Activated CD4-positive, alpha-beta memory T cell treated with anti-CD3 and anti-CD28 coated beads for 36 hours (primary cell): ENCODE data around the gene MAPK4. TPM values are rescaled to one million over a fixed set of nuclear protein-coding genes. Genes with fewer than 3 reads are reported as not detected.
"Not testable (repeated sequence)": the region's sequence is repeated elsewhere in the genome, so short reads cannot be mapped to it uniquely, and the experiment has no call there.

Experiments used
- CTCF ChIA-PET: fragments of 350-600 bp; sonication (Branson Sonifier 250); formaldehyde crosslinking; loops from one replicate; lab custom pipeline; 2021; ENCODE audit warnings: antibody characterized with exemption, inconsistent platforms; lab: Charles Lee
- POLR2A ChIA-PET: fragments of 350-600 bp; sonication (Branson Sonifier 250); formaldehyde crosslinking; loops from one replicate; lab custom pipeline; 2021; ENCODE audit warnings: antibody characterized with exemption; lab: Charles Lee
- DNase-seq: peaks from one replicate; pipeline ENCODE4 v3.0.0-alpha.2; 2020
- H3K27ac Mint-ChIP-seq: one replicate; pipeline ENCODE4 v1.8.0; 2021; ENCODE audit warnings: mixed read lengths
- H3K27me3 Mint-ChIP-seq: one replicate; pipeline ENCODE4 v1.8.0; 2021; ENCODE audit warnings: mixed read lengths
- H3K36me3 Mint-ChIP-seq: one replicate; pipeline ENCODE4 v1.8.0; 2021; ENCODE audit warnings: mixed read lengths
- H3K4me1 Mint-ChIP-seq: one replicate; pipeline ENCODE4 v1.8.0; 2021; ENCODE audit warnings: low read depth, mixed read lengths
- H3K4me3 Mint-ChIP-seq: one replicate; pipeline ENCODE4 v1.8.0; 2021; ENCODE audit warnings: mild to moderate bottlenecking, mixed read lengths
- H3K9me3 Mint-ChIP-seq: one replicate; pipeline ENCODE4 v1.8.0; 2021; ENCODE audit warnings: mixed read lengths
- intact Hi-C: fragments of 100-400 bp; cut with micrococcal nuclease; formaldehyde crosslinking; loops from one replicate; pipeline ENCODE4 v1.15.1; 2023
- total RNA-seq, 2 experiments: library from RNA; stranded (reverse); gene quantifications; one replicate each; pipeline ENCODE4 v1.2.3, GENCODE V29; 2021

Gene MAPK4
- total RNA-seq, 2 experiments from 2014 or later: not detected

GRCh38 chr18:50706651-50707050, 146.8 kb downstream of the MAPK4 start:
- no peaks in the 10 kb centered on the region for H3K4me1 Mint-ChIP-seq
- intact Hi-C loops: no loop called here
- ChIA-PET CTCF (no interaction called here), POLR2A (no interaction called here)
- no peak overlapping the region for H3K27ac Mint-ChIP-seq
- no peak overlapping the region for H3K4me3 Mint-ChIP-seq
- DNase-seq: no peak
- H3K9me3 Mint-ChIP-seq: no peaks in the 10 kb centered on the region
- no peaks in the 10 kb centered on the region for H3K36me3 Mint-ChIP-seq
- no peaks in the 10 kb centered on the region for H3K27me3 Mint-ChIP-seq

GRCh38 chr18:50707297-50707696, 147.4 kb downstream of the MAPK4 start:
- intact Hi-C loops, DNase-seq, H3K9me3 Mint-ChIP-seq, H3K27ac Mint-ChIP-seq, H3K36me3 Mint-ChIP-seq, H3K27me3 Mint-ChIP-seq, H3K4me3 Mint-ChIP-seq, CTCF ChIA-PET, POLR2A ChIA-PET, H3K4me1 Mint-ChIP-seq: not testable (repeated sequence)

GRCh38 chr18:50707855-50708469, 148.1 kb downstream of the MAPK4 start:
- ChIA-PET POLR2A (no interaction called here), CTCF (no interaction called here)
- intact Hi-C loops: no loop called here
- no peaks in the 10 kb centered on the region for H3K36me3 Mint-ChIP-seq
- H3K4me3 Mint-ChIP-seq: no peak overlapping the region
- no peaks in the 10 kb centered on the region for H3K27me3 Mint-ChIP-seq
- DNase-seq: no peak
- no peaks in the 10 kb centered on the region for H3K9me3 Mint-ChIP-seq
- H3K4me1 Mint-ChIP-seq: no peaks in the 10 kb centered on the region
- H3K27ac Mint-ChIP-seq: no peak overlapping the region

- intact Hi-C loops: no loop called here
- no peak overlapping the region for H3K4me3 Mint-ChIP-seq
- no peak overlapping the region for H3K27ac Mint-ChIP-seq
- POLR2A ChIA-PET: no interaction called here
- no peaks in the 10 kb centered on the region for H3K27me3 Mint-ChIP-seq
- no peaks in the 10 kb centered on the region for H3K36me3 Mint-ChIP-seq
- H3K4me1 Mint-ChIP-seq: no peaks in the 10 kb centered on the region
- no peak for DNase-seq
- CTCF ChIA-PET: no interaction called here
- H3K9me3 Mint-ChIP-seq: no peaks in the 10 kb centered on the region
Observed at GRCh38 chr18:50709193-50709592, 149.3 kb downstream of the MAPK4 start.

GRCh38 chr18:50711386-50711785, 151.5 kb downstream of the MAPK4 start:
- H3K4me1 Mint-ChIP-seq: no peaks in the 10 kb centered on the region
- peaks cover 6% of the 10 kb centered on the region for H3K9me3 Mint-ChIP-seq
- H3K36me3 Mint-ChIP-seq: no peaks in the 10 kb centered on the region
- ChIA-PET POLR2A (no interaction called here), CTCF (interaction anchor here (0.6 kb wide), 1 partner anchor 398 kb away, joined by 4 read pairs; no protein-coding TSS in a partner anchor)
- intact Hi-C loops: no loop called here
- no peak overlapping the region for H3K4me3 Mint-ChIP-seq
- DNase-seq: no peak
- no peak overlapping the region for H3K27ac Mint-ChIP-seq
- no peaks in the 10 kb centered on the region for H3K27me3 Mint-ChIP-seq

GRCh38 chr18:50715919-50716318, 156.0 kb downstream of the MAPK4 start:
- ChIA-PET CTCF (no interaction called here), POLR2A (no interaction called here)
- Mint-ChIP-seq H3K4me3 (no peak overlapping the region), H3K27ac (no peak overlapping the region), H3K27me3 (peaks cover 1% of the 10 kb centered on the region), H3K4me1 (no peaks in the 10 kb centered on the region), H3K9me3 (peaks cover 6% of the 10 kb centered on the region), H3K36me3 (no peaks in the 10 kb centered on the region)
- no peak for DNase-seq
- intact Hi-C loops: no loop called here

GRCh38 chr18:50716902-50717301, 157.0 kb downstream of the MAPK4 start:
- peaks cover 6% of the 10 kb centered on the region for H3K9me3 Mint-ChIP-seq
- intact Hi-C loops: no loop called here
- H3K4me3 Mint-ChIP-seq: no peak overlapping the region
- POLR2A ChIA-PET: no interaction called here
- no peak overlapping the region for H3K27ac Mint-ChIP-seq
- CTCF ChIA-PET: no interaction called here
- peaks cover 1% of the 10 kb centered on the region for H3K27me3 Mint-ChIP-seq
- no peak for DNase-seq
- H3K36me3 Mint-ChIP-seq: no peaks in the 10 kb centered on the region
- no peaks in the 10 kb centered on the region for H3K4me1 Mint-ChIP-seq

GRCh38 chr18:50717563-50717962, 157.7 kb downstream of the MAPK4 start:
- Mint-ChIP-seq H3K4me3 (no peak overlapping the region), H3K27me3 (peaks cover 1% of the 10 kb centered on the region), H3K27ac (no peak overlapping the region), H3K9me3 (peaks cover 6% of the 10 kb centered on the region), H3K4me1 (no peaks in the 10 kb centered on the region), H3K36me3 (no peaks in the 10 kb centered on the region)
- DNase-seq: no peak
- CTCF ChIA-PET: no interaction called here
- intact Hi-C loops: no loop called here
- POLR2A ChIA-PET: no interaction called here

- H3K27me3 Mint-ChIP-seq: peaks cover 1% of the 10 kb centered on the region
- CTCF ChIA-PET: no interaction called here
- no peak overlapping the region for H3K27ac Mint-ChIP-seq
- H3K9me3 Mint-ChIP-seq: peaks cover 6% of the 10 kb centered on the region
- intact Hi-C loops: no loop called here
- H3K4me1 Mint-ChIP-seq: no peaks in the 10 kb centered on the region
- no peak overlapping the region for H3K4me3 Mint-ChIP-seq
- DNase-seq: no peak
- POLR2A ChIA-PET: no interaction called here
- no peaks in the 10 kb centered on the region for H3K36me3 Mint-ChIP-seq
Observed at GRCh38 chr18:50719471-50720324, 159.8 kb downstream of the MAPK4 start.

GRCh38 chr18:50720325-50720674, 160.4 kb downstream of the MAPK4 start:
- intact Hi-C loops: no loop called here
- Mint-ChIP-seq H3K4me3 (no peak overlapping the region), H3K9me3 (peaks cover 6% of the 10 kb centered on the region), H3K27me3 (peaks cover 1% of the 10 kb centered on the region), H3K36me3 (no peaks in the 10 kb centered on the region), H3K4me1 (no peaks in the 10 kb centered on the region), H3K27ac (no peak overlapping the region)
- ChIA-PET CTCF (no interaction called here), POLR2A (no interaction called here)
- DNase-seq: no peak

GRCh38 chr18:50721006-50721405, 161.1 kb downstream of the MAPK4 start:
- intact Hi-C loops: no loop called here
- Mint-ChIP-seq H3K4me1 (no peaks in the 10 kb centered on the region), H3K36me3 (no peaks in the 10 kb centered on the region), H3K27me3 (peaks cover 1% of the 10 kb centered on the region), H3K9me3 (peaks cover 2% of the 10 kb centered on the region), H3K4me3 (no peak overlapping the region), H3K27ac (no peak overlapping the region)
- DNase-seq: no peak
- POLR2A ChIA-PET: no interaction called here
- CTCF ChIA-PET: no interaction called here

- H3K27ac Mint-ChIP-seq: no peak overlapping the region
- H3K4me3 Mint-ChIP-seq: no peak overlapping the region
- no peaks in the 10 kb centered on the region for H3K36me3 Mint-ChIP-seq
- no peak for DNase-seq
- ChIA-PET POLR2A (no interaction called here), CTCF (no interaction called here)
- H3K9me3 Mint-ChIP-seq: no peaks in the 10 kb centered on the region
- intact Hi-C loops: no loop called here
- H3K27me3 Mint-ChIP-seq: peaks cover under 1% of the 10 kb centered on the region
- no peaks in the 10 kb centered on the region for H3K4me1 Mint-ChIP-seq
Observed at GRCh38 chr18:50721451-50722120, 161.7 kb downstream of the MAPK4 start.
